GM18520 (cell line): Measurements from ENCODE around the gene VGLL4.
"Not testable (repeated sequence)": the region's sequence is repeated elsewhere in the genome, so short reads cannot be mapped to it uniquely, and the experiment has no call there.

Experiments used
- ATAC-seq: cut with Tn5 transposase; IDR thresholded peaks from one replicate; pipeline ENCODE4 v1.9.1; 2021; ENCODE audit not compliant: unreplicated experiment

VGLL4 gene

GRCh38 chr3:11607816-11608215 is 35.9 kb downstream of the VGLL4 start:
- no peak for ATAC-seq

GRCh38 chr3:11606865-11607440 is 36.8 kb downstream of the VGLL4 start:
- no peak for ATAC-seq

GRCh38 chr3:11606090-11606784 is 37.5 kb downstream of the VGLL4 start:
- ATAC-seq: no peak

GRCh38 chr3:11605398-11605797 is 38.3 kb downstream of the VGLL4 start:
- no peak for ATAC-seq

- ATAC-seq: no peak
Observed at GRCh38 chr3:11604139-11604892, 39.4 kb downstream of the VGLL4 start.

- ATAC-seq: no peak
Observed at GRCh38 chr3:11603628-11604027, 40.1 kb downstream of the VGLL4 start.

- no peak for ATAC-seq
Observed at GRCh38 chr3:11602886-11603527, 40.7 kb downstream of the VGLL4 start.

GRCh38 chr3:11602239-11602840 is 41.4 kb downstream of the VGLL4 start:
- ATAC-seq: no peak

- ATAC-seq: no peak
Observed at GRCh38 chr3:11601446-11602238, 42.1 kb downstream of the VGLL4 start.

- ATAC-seq: no peak
Observed at GRCh38 chr3:11600501-11601282, 43.0 kb downstream of the VGLL4 start.

- no peak for ATAC-seq
Observed at GRCh38 chr3:11596387-11596786, 47.3 kb downstream of the VGLL4 start.

- not testable (repeated sequence) for ATAC-seq
Observed at GRCh38 chr3:11595024-11595423, 48.7 kb downstream of the VGLL4 start.

- ATAC-seq: no peak
Observed at GRCh38 chr3:11593318-11594034, 50.2 kb downstream of the VGLL4 start.

- ATAC-seq: no peak
Observed at GRCh38 chr3:11592445-11593298, 51.0 kb downstream of the VGLL4 start.

- no peak for ATAC-seq
Observed at GRCh38 chr3:11591391-11592282, 52.1 kb downstream of the VGLL4 start.

- no peak for ATAC-seq
Observed at GRCh38 chr3:11591002-11591355, 52.7 kb downstream of the VGLL4 start.

- ATAC-seq: no peak
Observed at GRCh38 chr3:11589706-11590105, 54.0 kb downstream of the VGLL4 start.
